CD14-positive monocyte (primary cell): Measurements from ENCODE around the gene WFDC5. TPM values are rescaled to one million over a fixed set of nuclear protein-coding genes. Genes with fewer than 3 reads are reported as not detected.

Experiments used
- DNase-seq, 3 donors: peaks; one replicate each; pipeline ENCODE4 v3.0.0-alpha.2; 2011 to 2022
- H2AFZ ChIP-seq: 2 replicates; pipeline ENCODE4 v1.6.0; 2012; ENCODE audit warnings: mild to moderate bottlenecking, low read depth, low read length, inconsistent platforms; ENCODE audit not compliant: insufficient read depth, poor library complexity, severe bottlenecking
- H3K27ac ChIP-seq, 2 donors: 1 replicate in 1 of 2; 2 replicates in 1 of 2; pipeline ENCODE4 v1.5.1; 2012 to 2013; ENCODE audit warnings: low read length in 2 of 2, control low read depth in 1 of 2, inconsistent platforms in 1 of 2, low read depth in 1 of 2, mild to moderate bottlenecking in 1 of 2
- H3K27me3 ChIP-seq, 2 donors: one replicate each; pipeline versions ENCODE4 v1.6.0 to v1.6.1; 2011 to 2013; ENCODE audit warnings: low read length in 2 of 2; ENCODE audit not compliant: control insufficient read depth in 2 of 2, insufficient read depth in 2 of 2
- H3K36me3 ChIP-seq, 2 donors: replicated peaks in 1 of 2; 1 replicate in 1 of 2; 2 replicates in 1 of 2; pipeline versions ENCODE4 v1.5.1 to v1.6.1; 2012 to 2013; ENCODE audit warnings: low read length in 2 of 2, control low read depth in 1 of 2, inconsistent platforms in 1 of 2, mild to moderate bottlenecking in 1 of 2; ENCODE audit not compliant: insufficient read depth in 2 of 2, control insufficient read depth in 1 of 2
- H3K4me1 ChIP-seq, 2 donors: 1 replicate in 1 of 2; 2 replicates in 1 of 2; pipeline versions ENCODE4 v1.5.1 to v1.6.1; 2012 to 2013; ENCODE audit warnings: low read length in 2 of 2, control low read depth in 1 of 2, inconsistent platforms in 1 of 2, mild to moderate bottlenecking in 1 of 2, moderate library complexity in 1 of 2; ENCODE audit not compliant: insufficient read depth in 2 of 2, control insufficient read depth in 1 of 2
- H3K4me2 ChIP-seq: replicated peaks from 2 replicates; pipeline ENCODE3; 2012; ENCODE audit warnings: low read length, moderate library complexity, mild to moderate bottlenecking; ENCODE audit not compliant: poor library complexity, severe bottlenecking; ENCODE audit errors: extremely low read depth
- H3K4me3 ChIP-seq, 3 experiments: fragments of 200-600 bp in 1 of 3; sonication (generic) in 1 of 3; replicated peaks in 1 of 3; 1 replicate in 2 of 3; 2 replicates in 1 of 3; pipeline ENCODE4 v1.5.1; 2011 to 2013; ENCODE audit warnings: low read length in 3 of 3, mild to moderate bottlenecking in 3 of 3, control low read depth in 2 of 3, low read depth in 2 of 3, inconsistent platforms in 1 of 3, moderate library complexity in 1 of 3
- H3K79me2 ChIP-seq: 2 replicates; pipeline ENCODE4 v1.6.0; 2012; ENCODE audit warnings: mild to moderate bottlenecking, control low read depth, inconsistent platforms, low read length, moderate library complexity; ENCODE audit not compliant: insufficient read depth
- H3K9ac ChIP-seq: 2 replicates; pipeline ENCODE4 v1.6.0; 2017; ENCODE audit warnings: low read length, mild to moderate bottlenecking; ENCODE audit not compliant: insufficient read depth, poor library complexity, severe bottlenecking
- H3K9me3 ChIP-seq, 2 donors: replicated peaks in 1 of 2; 1 replicate in 1 of 2; 2 replicates in 1 of 2; pipeline versions ENCODE4 v1.5.1 to v1.6.1; 2012 to 2013; ENCODE audit warnings: low read length in 2 of 2, control low read depth in 1 of 2; ENCODE audit not compliant: control insufficient read depth in 1 of 2, insufficient read depth in 1 of 2
- H4K20me1 ChIP-seq: 2 replicates; pipeline ENCODE4 v1.6.0; 2012; ENCODE audit warnings: mild to moderate bottlenecking, low read length, control low read depth, moderate library complexity; ENCODE audit not compliant: insufficient read depth
- H3K27ac Mint-ChIP-seq, 7 donors: one replicate each; pipeline ENCODE4 v1.8.0; 2020; ENCODE audit warnings: mild to moderate bottlenecking in 7 of 7, mixed read lengths in 7 of 7, moderate library complexity in 6 of 7, inconsistent platforms in 2 of 7
- H3K27me3 Mint-ChIP-seq, 3 donors: one replicate each; pipeline ENCODE4 v1.8.0; 2021 to 2022; ENCODE audit warnings: low read depth in 3 of 3, mild to moderate bottlenecking in 3 of 3, mixed read lengths in 3 of 3, moderate library complexity in 3 of 3, inconsistent platforms in 1 of 3
- H3K36me3 Mint-ChIP-seq, 2 donors: one replicate each; pipeline ENCODE4 v1.8.0; 2020; ENCODE audit warnings: mixed read lengths in 2 of 2, inconsistent platforms in 1 of 2, mild to moderate bottlenecking in 1 of 2
- H3K4me1 Mint-ChIP-seq: one replicate; pipeline ENCODE4 v1.8.0; 2020; ENCODE audit warnings: mild to moderate bottlenecking, mixed read lengths
- H3K4me3 Mint-ChIP-seq, 2 donors: one replicate each; pipeline ENCODE4 v1.8.0; 2020; ENCODE audit warnings: mild to moderate bottlenecking in 2 of 2, mixed read lengths in 2 of 2, moderate library complexity in 1 of 2
- H3K9me3 Mint-ChIP-seq, 7 donors: one replicate each; pipeline ENCODE4 v1.8.0; 2020 to 2022; ENCODE audit warnings: mixed read lengths in 7 of 7, mild to moderate bottlenecking in 6 of 7, moderate library complexity in 6 of 7, inconsistent platforms in 2 of 7
- CTCF ChIP-seq: fragments of 200-600 bp; IDR thresholded peaks from one replicate; pipeline ENCODE4 v1.8.0; 2022; ENCODE audit warnings: antibody characterized with exemption, mild to moderate bottlenecking
- WGBS: methylation state at CpG from one replicate; pipeline ENCODE4 v1.1.5; 2013; ENCODE audit warnings: missing lambda C conversion rate; ENCODE audit not compliant: insufficient coverage; 5-methylcytosine and 5-hydroxymethylcytosine counted together
- intact Hi-C, 2 donors: fragments of 100-400 bp; cut with micrococcal nuclease; formaldehyde crosslinking; loops; one replicate each; pipeline versions ENCODE4 v1.15.0 to v1.15.1; 2023
- polyA plus RNA-seq, 3 donors: library from polyadenylated mRNA; depleted of rRNA in 1 of 3; unstranded in 2 of 3; stranded (reverse) in 1 of 3; fragments of 300-500 nt in 2 of 3; fragments of >200 nt in 1 of 3; fragmentation: Illumina TruSeq in 2 of 3; gene quantifications; 1 replicate in 2 of 3; 2 replicates in 1 of 3; pipeline ENCODE4 v1.2.3, GENCODE V29; 2012 to 2021

Gene WFDC5
- polyA plus RNA-seq, 3 donors: not detected

GRCh38 chr20:45094201-45094600 lies 20.8 kb downstream of the WFDC5 start:
- no CpG with 5 or more reads among the region's 2 CpGs for WGBS

GRCh38 chr20:45092898-45093297 lies 22.1 kb downstream of the WFDC5 start:
- no peak for DNase-seq
- H3K27ac ChIP-seq: no peak overlapping the region
- H3K9ac ChIP-seq: no peak overlapping the region
- H3K4me2 ChIP-seq: no peak overlapping the region
- peaks cover 4% of the 10 kb centered on the region for H4K20me1 ChIP-seq
- no CpG with 5 or more reads among the region's 7 CpGs for WGBS
- H3K4me1 Mint-ChIP-seq: peaks cover 5% of the 10 kb centered on the region
- H3K79me2 ChIP-seq: no peaks in the 10 kb centered on the region
- H3K27me3 ChIP-seq: peaks cover 15 to 18% of the 10 kb centered on the region in 2 donors
- H3K36me3 Mint-ChIP-seq: peaks cover 21 to 29% of the 10 kb centered on the region in 2 donors
- no peak for TF ChIP-seq CTCF
- H3K36me3 ChIP-seq: peaks cover 0 to 33% of the 10 kb centered on the region in 2 donors
- peaks cover 0 to 5% (median 0%) of the 10 kb centered on the region in 7 donors for H3K9me3 Mint-ChIP-seq
- peaks cover 0 to 4% of the 10 kb centered on the region in 2 donors for H3K4me1 ChIP-seq
- peaks cover 13 to 18% (median 13%) of the 10 kb centered on the region in 3 donors for H3K27me3 Mint-ChIP-seq
- no peak overlapping the region for H3K4me3 Mint-ChIP-seq
- H3K27ac Mint-ChIP-seq: no peak overlapping the region
- intact Hi-C loops: loop anchor here in 1 of 2 donors (10.0 kb wide), 1 partner anchor 48 kb away; no protein-coding TSS in a partner anchor
- H3K4me3 ChIP-seq: no peak overlapping the region
- H3K9me3 ChIP-seq: peaks cover 0 to 6% of the 10 kb centered on the region in 2 donors
- no peak overlapping the region for H2AFZ ChIP-seq

More at GRCh38 chr20:45094201-45094600, 20.8 kb downstream of the WFDC5 start:
- Mint-ChIP-seq H3K4me1 (peaks cover 12% of the 10 kb centered on the region), H3K4me3 (no peak overlapping the region), H3K9me3 (peaks cover 0 to 9% (median 4%) of the 10 kb centered on the region in 7 donors), H3K27ac (peak overlapping the region in 2 of 7 donors; percentile 18 to 32), H3K27me3 (peaks cover 22 to 29% (median 24%) of the 10 kb centered on the region in 3 donors), H3K36me3 (peaks cover 16 to 21% of the 10 kb centered on the region in 2 donors)
- H3K4me2 ChIP-seq: no peak overlapping the region
- no peak overlapping the region for H3K4me3 ChIP-seq
- no peak for DNase-seq
- peaks cover 4% of the 10 kb centered on the region for H4K20me1 ChIP-seq
- H2AFZ ChIP-seq: no peak overlapping the region
- H3K36me3 ChIP-seq: peaks cover 0 to 22% of the 10 kb centered on the region in 2 donors
- H3K27me3 ChIP-seq: peaks cover 25 to 29% of the 10 kb centered on the region in 2 donors
- intact Hi-C loops: loop anchor here (2.0 to 10.0 kb wide), 2 partner anchors 49 kb away; no protein-coding TSS in a partner anchor
- no peak overlapping the region for H3K9ac ChIP-seq
- no peaks in the 10 kb centered on the region for H3K79me2 ChIP-seq
- no peak for TF ChIP-seq CTCF
- no peak overlapping the region for H3K27ac ChIP-seq
- peaks cover 3 to 12% of the 10 kb centered on the region in 2 donors for H3K4me1 ChIP-seq
- peaks cover 0 to 16% of the 10 kb centered on the region in 2 donors for H3K9me3 ChIP-seq
